ENCODE measurements around the gene HLA-A.
"Not testable (repeated sequence)": the region's sequence is repeated elsewhere in the genome, so short reads cannot be mapped to it uniquely, and the experiment has no call there.

HLA-A gene

GRCh38 chr6:29919506-29920445, 22.6 kb upstream of the HLA-A start:
- Histone ChIP-seq H3K4me1 (ENCODE audit: control insufficient read depth in 1 of 2, insufficient read depth in 2 of 2, low read length in 2 of 2) (no peaks in the 10 kb centered on the region), H3K27ac (ENCODE audit: low read length) (no peak overlapping the region)

GRCh38 chr6:29924287-29924686, 18.0 kb upstream of the HLA-A start:
- Histone ChIP-seq H3K27ac (ENCODE audit: low read length) (no peak overlapping the region), H3K9me3 (ENCODE audit: control insufficient read depth in 1 of 2, low read length in 2 of 2) (no peaks in the 10 kb centered on the region), H3K27me3 (ENCODE audit: low read depth, low read length) (no peaks in the 10 kb centered on the region), H3K4me1 (ENCODE audit: control insufficient read depth in 1 of 2, insufficient read depth in 2 of 2, low read length in 2 of 2) (peaks cover 3 to 10% of the 10 kb centered on the region in 2 donors), H3K36me3 (ENCODE audit: control insufficient read depth in 1 of 2, insufficient read depth in 2 of 2, low read length in 2 of 2) (no peaks in the 10 kb centered on the region), H3K4me3 (ENCODE audit: low read depth in 1 of 2, low read length in 2 of 2) (no peak overlapping the region)

More at GRCh38 chr6:29919506-29920445, 22.6 kb upstream of the HLA-A start:
- Histone ChIP-seq H3K36me3 (ENCODE audit: control insufficient read depth in 1 of 2, insufficient read depth in 2 of 2, low read length in 2 of 2) (no peaks in the 10 kb centered on the region), H3K4me3 (ENCODE audit: low read depth in 1 of 2, low read length in 2 of 2) (no peak overlapping the region), H3K9me3 (ENCODE audit: control insufficient read depth in 1 of 2, low read length in 2 of 2) (no peaks in the 10 kb centered on the region), H3K27me3 (ENCODE audit: low read depth, low read length) (no peaks in the 10 kb centered on the region)

- no peaks in the 10 kb centered on the region for H3K9me3 ChIP-seq (ENCODE audit: control insufficient read depth in 1 of 2, low read length in 2 of 2)
- H3K4me1 ChIP-seq (ENCODE audit: control insufficient read depth in 1 of 2, insufficient read depth in 2 of 2, low read length in 2 of 2): peaks cover 3 to 10% of the 10 kb centered on the region in 2 donors
- no peak overlapping the region for H3K4me3 ChIP-seq (ENCODE audit: low read depth in 1 of 2, low read length in 2 of 2)
- no peaks in the 10 kb centered on the region for H3K36me3 ChIP-seq (ENCODE audit: control insufficient read depth in 1 of 2, insufficient read depth in 2 of 2, low read length in 2 of 2)
- H3K27me3 ChIP-seq (ENCODE audit: low read depth, low read length): no peaks in the 10 kb centered on the region
- H3K27ac ChIP-seq (ENCODE audit: low read length): peak overlapping the region; percentile 86
These were observed 17.6 kb upstream of the HLA-A start for GRCh38 chr6:29924731-29925130.

GRCh38 chr6:29925321-29925720, 17.0 kb upstream of the HLA-A start:
- Histone ChIP-seq H3K9me3 (ENCODE audit: control insufficient read depth in 1 of 2, low read length in 2 of 2) (no peaks in the 10 kb centered on the region), H3K4me3 (ENCODE audit: low read depth in 1 of 2, low read length in 2 of 2) (no peak overlapping the region), H3K27me3 (ENCODE audit: low read depth, low read length) (no peaks in the 10 kb centered on the region), H3K4me1 (ENCODE audit: control insufficient read depth in 1 of 2, insufficient read depth in 2 of 2, low read length in 2 of 2) (peaks cover 3 to 10% of the 10 kb centered on the region in 2 donors), H3K27ac (ENCODE audit: low read length) (peak overlapping the region; percentile 86), H3K36me3 (ENCODE audit: control insufficient read depth in 1 of 2, insufficient read depth in 2 of 2, low read length in 2 of 2) (no peaks in the 10 kb centered on the region)

- Histone ChIP-seq H3K36me3 (ENCODE audit: control insufficient read depth in 1 of 2, insufficient read depth in 2 of 2, low read length in 2 of 2) (no peaks in the 10 kb centered on the region), H3K4me3 (ENCODE audit: low read depth in 1 of 2, low read length in 2 of 2) (peak overlapping the region; percentile 63 to 72), H3K27me3 (ENCODE audit: low read depth, low read length) (no peaks in the 10 kb centered on the region), H3K9me3 (ENCODE audit: control insufficient read depth in 1 of 2, low read length in 2 of 2) (no peaks in the 10 kb centered on the region), H3K4me1 (ENCODE audit: control insufficient read depth in 1 of 2, insufficient read depth in 2 of 2, low read length in 2 of 2) (peaks cover 3 to 10% of the 10 kb centered on the region in 2 donors), H3K27ac (ENCODE audit: low read length) (peak overlapping the region; percentile 86)
These were observed 16.5 kb upstream of the HLA-A start for GRCh38 chr6:29925727-29926412.

GRCh38 chr6:29926413-29927274, 15.7 kb upstream of the HLA-A start:
- Histone ChIP-seq H3K27ac (ENCODE audit: low read length) (peak overlapping the region; percentile 86), H3K36me3 (ENCODE audit: control insufficient read depth in 1 of 2, insufficient read depth in 2 of 2, low read length in 2 of 2) (no peaks in the 10 kb centered on the region), H3K4me3 (ENCODE audit: low read depth in 1 of 2, low read length in 2 of 2) (peak overlapping the region; percentile 64 to 72), H3K4me1 (ENCODE audit: control insufficient read depth in 1 of 2, insufficient read depth in 2 of 2, low read length in 2 of 2) (peaks cover 3 to 10% of the 10 kb centered on the region in 2 donors), H3K9me3 (ENCODE audit: control insufficient read depth in 1 of 2, low read length in 2 of 2) (no peaks in the 10 kb centered on the region), H3K27me3 (ENCODE audit: low read depth, low read length) (no peaks in the 10 kb centered on the region)

GRCh38 chr6:29927275-29927569, 15.1 kb upstream of the HLA-A start:
- Histone ChIP-seq H3K27ac (ENCODE audit: low read length) (peak overlapping the region; percentile 51), H3K4me1 (ENCODE audit: control insufficient read depth in 1 of 2, insufficient read depth in 2 of 2, low read length in 2 of 2) (peaks cover 3 to 10% of the 10 kb centered on the region in 2 donors), H3K4me3 (ENCODE audit: low read depth in 1 of 2, low read length in 2 of 2) (peak overlapping the region; percentile 64 to 72)

GRCh38 chr6:29927841-29928388, 14.4 kb upstream of the HLA-A start:
- no peaks in the 10 kb centered on the region for H3K27me3 ChIP-seq (ENCODE audit: low read depth, low read length)
- peaks cover 3 to 10% of the 10 kb centered on the region in 2 donors for H3K4me1 ChIP-seq (ENCODE audit: control insufficient read depth in 1 of 2, insufficient read depth in 2 of 2, low read length in 2 of 2)
- H3K9me3 ChIP-seq (ENCODE audit: control insufficient read depth in 1 of 2, low read length in 2 of 2): no peaks in the 10 kb centered on the region
- H3K27ac ChIP-seq (ENCODE audit: low read length): no peak overlapping the region
- no peak overlapping the region for H3K4me3 ChIP-seq (ENCODE audit: low read depth in 1 of 2, low read length in 2 of 2)
- no peaks in the 10 kb centered on the region for H3K36me3 ChIP-seq (ENCODE audit: control insufficient read depth in 1 of 2, insufficient read depth in 2 of 2, low read length in 2 of 2)

More at GRCh38 chr6:29927275-29927569, 15.1 kb upstream of the HLA-A start:
- Histone ChIP-seq H3K36me3 (ENCODE audit: control insufficient read depth in 1 of 2, insufficient read depth in 2 of 2, low read length in 2 of 2) (no peaks in the 10 kb centered on the region), H3K9me3 (ENCODE audit: control insufficient read depth in 1 of 2, low read length in 2 of 2) (no peaks in the 10 kb centered on the region), H3K27me3 (ENCODE audit: low read depth, low read length) (no peaks in the 10 kb centered on the region)

- not testable (repeated sequence) for H3K36me3 ChIP-seq (ENCODE audit: control insufficient read depth in 1 of 2, insufficient read depth in 2 of 2, low read length in 2 of 2); H3K27ac ChIP-seq (ENCODE audit: low read length); H3K9me3 ChIP-seq (ENCODE audit: control insufficient read depth in 1 of 2, low read length in 2 of 2); H3K4me1 ChIP-seq (ENCODE audit: control insufficient read depth in 1 of 2, insufficient read depth in 2 of 2, low read length in 2 of 2); H3K4me3 ChIP-seq (ENCODE audit: low read depth in 1 of 2, low read length in 2 of 2); H3K27me3 ChIP-seq (ENCODE audit: low read depth, low read length)
These were observed 12.3 kb upstream of the HLA-A start for GRCh38 chr6:29930047-29930446.

GRCh38 chr6:29933955-29934354, 8.4 kb upstream of the HLA-A start:
- no peak overlapping the region for H3K27ac ChIP-seq (ENCODE audit: low read length)
- no peaks in the 10 kb centered on the region for H3K27me3 ChIP-seq (ENCODE audit: low read depth, low read length)
- H3K9me3 ChIP-seq (ENCODE audit: control insufficient read depth in 1 of 2, low read length in 2 of 2): no peaks in the 10 kb centered on the region
- H3K4me3 ChIP-seq (ENCODE audit: low read depth in 1 of 2, low read length in 2 of 2): no peak overlapping the region
- no peaks in the 10 kb centered on the region for H3K4me1 ChIP-seq (ENCODE audit: control insufficient read depth in 1 of 2, insufficient read depth in 2 of 2, low read length in 2 of 2)
- no peaks in the 10 kb centered on the region for H3K36me3 ChIP-seq (ENCODE audit: control insufficient read depth in 1 of 2, insufficient read depth in 2 of 2, low read length in 2 of 2)

Measured in muscle layer of duodenum (tissue), 2 donors.